Measurements from ENCODE around the gene CCNT2.
"Not testable (repeated sequence)": the region's sequence is repeated elsewhere in the genome, so short reads cannot be mapped to it uniquely, and the experiment has no call there.

Gene CCNT2

DNA sequence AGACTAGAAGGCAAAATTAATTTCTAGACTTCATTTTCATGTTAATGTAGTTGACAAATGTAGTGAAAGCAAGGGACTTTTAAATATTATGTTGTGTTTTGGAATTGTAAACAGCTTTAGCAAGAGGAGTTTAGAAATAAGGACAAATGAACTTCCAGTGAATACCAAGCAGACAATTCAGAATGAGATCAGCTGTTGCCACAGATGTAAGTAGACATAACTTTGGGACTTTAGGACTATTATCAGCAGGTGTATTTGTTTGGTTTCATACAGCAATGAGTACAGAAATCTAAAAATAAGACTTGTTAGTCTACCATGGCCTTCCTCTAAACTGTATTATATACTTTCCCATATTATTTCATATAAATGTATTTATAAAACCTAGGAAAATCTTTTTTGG is 34.2 kb upstream of the CCNT2 start:
- TF ChIP-seq, protein P1, sequence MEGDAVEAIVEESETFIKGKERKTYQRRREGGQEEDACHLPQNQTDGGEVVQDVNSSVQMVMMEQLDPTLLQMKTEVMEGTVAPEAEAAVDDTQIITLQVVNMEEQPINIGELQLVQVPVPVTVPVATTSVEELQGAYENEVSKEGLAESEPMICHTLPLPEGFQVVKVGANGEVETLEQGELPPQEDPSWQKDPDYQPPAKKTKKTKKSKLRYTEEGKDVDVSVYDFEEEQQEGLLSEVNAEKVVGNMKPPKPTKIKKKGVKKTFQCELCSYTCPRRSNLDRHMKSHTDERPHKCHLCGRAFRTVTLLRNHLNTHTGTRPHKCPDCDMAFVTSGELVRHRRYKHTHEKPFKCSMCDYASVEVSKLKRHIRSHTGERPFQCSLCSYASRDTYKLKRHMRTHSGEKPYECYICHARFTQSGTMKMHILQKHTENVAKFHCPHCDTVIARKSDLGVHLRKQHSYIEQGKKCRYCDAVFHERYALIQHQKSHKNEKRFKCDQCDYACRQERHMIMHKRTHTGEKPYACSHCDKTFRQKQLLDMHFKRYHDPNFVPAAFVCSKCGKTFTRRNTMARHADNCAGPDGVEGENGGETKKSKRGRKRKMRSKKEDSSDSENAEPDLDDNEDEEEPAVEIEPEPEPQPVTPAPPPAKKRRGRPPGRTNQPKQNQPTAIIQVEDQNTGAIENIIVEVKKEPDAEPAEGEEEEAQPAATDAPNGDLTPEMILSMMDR (IDR thresholded peaks at IDR 0.05; ENCODE audit: control insufficient read depth, insufficient read depth, low read depth, low read length, missing control alignments) = no peak
- no peak overlapping the region for H3K4me3 ChIP-seq (ENCODE audit: control insufficient read depth, low read depth, low read length)
- no peak for DNase-seq (ENCODE audit: low read depth)

DNA sequence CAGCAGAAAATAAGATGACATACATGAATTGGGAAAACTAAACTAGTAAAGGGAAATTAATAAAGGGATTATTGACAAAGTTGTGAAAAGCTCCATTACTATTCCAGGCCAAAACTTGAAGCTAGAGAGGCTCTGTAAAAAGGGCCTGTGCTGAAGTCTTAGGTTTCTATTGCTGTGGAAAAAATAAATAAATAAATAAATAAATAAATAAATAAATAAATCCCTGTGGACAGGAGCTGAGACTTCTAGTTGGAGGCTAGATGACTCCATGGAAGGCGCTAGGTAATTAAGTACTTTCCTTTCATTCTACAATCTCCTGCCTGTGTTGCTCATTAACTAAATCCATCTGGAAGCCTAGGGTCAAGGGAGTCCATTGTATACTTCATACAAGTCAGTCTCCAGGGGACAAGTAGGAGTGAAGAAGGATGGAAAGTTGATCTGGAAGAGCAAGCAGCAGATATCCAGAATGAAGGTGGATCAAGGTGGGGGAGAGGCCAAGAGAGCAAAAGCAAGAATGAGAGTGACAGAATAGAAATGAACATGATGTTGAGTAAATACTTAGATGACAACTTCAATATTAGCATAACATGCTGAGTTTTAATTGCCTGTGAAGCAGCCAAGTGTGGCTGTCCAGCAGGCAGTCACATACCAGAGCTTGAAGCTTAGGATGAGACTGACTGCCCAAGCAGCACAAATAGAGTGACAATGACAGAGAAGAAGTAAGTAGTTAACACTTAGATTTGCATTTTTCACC is 26.2 kb upstream of the CCNT2 start:
- TF ChIP-seq, protein P1 (IDR thresholded peaks at IDR 0.05; ENCODE audit: control insufficient read depth, insufficient read depth, low read depth, low read length, missing control alignments) = no peak
- no peak for DNase-seq (ENCODE audit: low read depth)
- no peak overlapping the region for H3K4me3 ChIP-seq (ENCODE audit: control insufficient read depth, low read depth, low read length)

DNA sequence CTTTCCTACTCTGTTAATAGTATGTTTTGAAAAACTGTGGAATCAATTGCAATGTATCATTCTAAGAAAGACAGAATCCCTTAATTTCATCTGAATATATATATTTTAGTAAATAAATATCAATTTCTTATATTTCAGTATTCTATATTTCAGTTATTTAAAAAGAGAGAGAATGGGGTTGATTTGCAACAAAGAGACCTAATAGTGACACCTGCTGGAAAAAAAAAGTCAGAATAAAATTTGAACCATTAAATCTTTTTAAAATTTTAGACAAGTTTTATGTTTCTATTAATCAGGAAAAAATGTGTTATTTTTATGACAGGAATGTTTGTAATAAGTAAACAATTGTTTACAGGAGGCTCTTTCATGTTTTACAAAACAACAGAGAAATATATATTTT is 20.7 kb upstream of the CCNT2 start:
- DNase-seq (ENCODE audit: low read depth) = no peak
- no peak overlapping the region for H3K4me3 ChIP-seq (ENCODE audit: control insufficient read depth, low read depth, low read length)
- TF ChIP-seq, protein P1 (IDR thresholded peaks at IDR 0.05; ENCODE audit: control insufficient read depth, insufficient read depth, low read depth, low read length, missing control alignments) = peak; percentile 13

DNA sequence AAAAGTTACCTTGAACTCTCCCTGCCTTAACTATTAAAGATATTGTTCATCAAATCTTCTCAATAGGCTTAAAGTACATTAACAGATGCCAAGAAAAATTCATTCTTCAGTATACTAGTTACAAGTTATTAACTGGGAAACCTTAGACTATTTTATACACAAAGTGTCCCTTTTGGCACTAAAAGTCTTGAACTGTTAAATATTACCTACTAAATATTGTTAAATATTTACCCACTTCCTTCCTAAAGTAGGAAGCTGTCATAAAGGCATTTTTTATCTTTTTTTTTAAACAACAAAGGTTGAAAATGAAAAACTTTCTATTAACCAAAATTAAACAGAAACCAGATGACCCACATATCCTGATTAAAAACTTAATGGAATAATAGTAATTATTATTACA is 19.4 kb upstream of the CCNT2 start:
- TF ChIP-seq, protein P1 (IDR thresholded peaks at IDR 0.05; ENCODE audit: control insufficient read depth, insufficient read depth, low read depth, low read length, missing control alignments) = no peak
- H3K4me3 ChIP-seq (ENCODE audit: control insufficient read depth, low read depth, low read length) = no peak overlapping the region
- no peak for DNase-seq (ENCODE audit: low read depth)

DNA sequence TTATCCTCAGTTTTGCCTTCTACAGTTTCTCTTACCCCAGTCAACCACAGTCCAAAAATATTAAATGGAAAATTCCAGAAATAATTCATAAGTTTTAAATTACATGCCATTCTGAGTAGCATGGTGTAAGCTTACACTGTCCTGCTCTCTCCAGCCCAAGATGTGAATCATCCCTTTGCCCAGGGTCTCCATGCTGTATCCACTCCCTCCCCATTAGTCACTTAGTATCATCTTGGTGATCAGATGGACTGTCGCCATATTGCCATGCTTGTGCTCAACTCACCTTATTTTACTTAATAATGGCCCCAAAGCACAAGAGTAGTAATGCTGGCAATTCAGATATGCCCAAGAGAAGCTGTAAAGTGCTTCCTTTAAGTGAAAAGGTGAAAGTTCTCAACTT is 18.5 kb upstream of the CCNT2 start:
- H3K4me3 ChIP-seq (ENCODE audit: control insufficient read depth, low read depth, low read length) = no peak overlapping the region
- DNase-seq (ENCODE audit: low read depth) = no peak
- TF ChIP-seq, protein P1 (IDR thresholded peaks at IDR 0.05; ENCODE audit: control insufficient read depth, insufficient read depth, low read depth, low read length, missing control alignments) = no peak

DNA sequence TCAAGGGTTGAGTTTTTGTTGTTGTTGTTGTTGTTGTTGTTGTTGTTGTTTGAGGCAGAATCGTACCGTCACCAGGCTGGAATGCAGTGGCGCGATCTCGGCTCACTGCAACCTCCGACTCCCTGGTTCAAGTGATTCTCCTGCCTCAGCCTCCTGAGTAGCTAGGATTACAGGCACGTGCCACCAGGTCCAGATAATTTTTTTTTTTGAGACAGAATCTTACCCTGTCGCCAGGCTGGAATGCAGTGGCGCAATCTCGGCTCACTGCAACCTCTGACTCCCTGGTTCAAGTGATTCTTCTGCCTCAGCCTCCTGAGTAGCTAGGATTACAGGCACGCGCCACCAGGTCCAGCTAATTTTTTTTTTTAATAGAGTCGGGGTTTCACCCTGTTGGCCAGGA is 14.9 kb upstream of the CCNT2 start:
- DNase-seq (ENCODE audit: low read depth); H3K4me3 ChIP-seq (ENCODE audit: control insufficient read depth, low read depth, low read length): not testable (repeated sequence)

DNA sequence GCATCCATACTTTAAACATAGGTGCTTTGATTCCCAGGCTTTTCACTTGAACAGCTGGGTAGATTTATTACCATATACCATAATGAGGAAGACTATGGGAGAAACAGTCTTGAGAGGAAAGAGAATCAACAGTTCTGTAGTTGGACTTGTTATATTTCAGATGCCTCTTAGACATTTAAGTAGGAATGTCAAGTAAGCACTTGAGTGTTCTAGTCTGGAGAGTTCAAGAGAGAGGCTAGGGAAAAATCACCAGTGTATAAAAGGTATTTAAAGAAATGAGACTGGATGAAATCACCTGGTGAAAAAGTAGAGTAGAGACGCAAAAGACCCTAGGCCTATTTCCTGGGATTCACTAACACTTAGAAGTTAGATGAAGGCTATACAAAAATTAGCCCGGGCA is 13.5 kb upstream of the CCNT2 start:
- DNase-seq (ENCODE audit: low read depth) = no peak
- TF ChIP-seq, protein P1 (IDR thresholded peaks at IDR 0.05; ENCODE audit: control insufficient read depth, insufficient read depth, low read depth, low read length, missing control alignments) = no peak
- H3K4me3 ChIP-seq (ENCODE audit: control insufficient read depth, low read depth, low read length) = no peak overlapping the region
